ENCODE results near the gene RTN4R.

Gene RTN4R

DNA sequence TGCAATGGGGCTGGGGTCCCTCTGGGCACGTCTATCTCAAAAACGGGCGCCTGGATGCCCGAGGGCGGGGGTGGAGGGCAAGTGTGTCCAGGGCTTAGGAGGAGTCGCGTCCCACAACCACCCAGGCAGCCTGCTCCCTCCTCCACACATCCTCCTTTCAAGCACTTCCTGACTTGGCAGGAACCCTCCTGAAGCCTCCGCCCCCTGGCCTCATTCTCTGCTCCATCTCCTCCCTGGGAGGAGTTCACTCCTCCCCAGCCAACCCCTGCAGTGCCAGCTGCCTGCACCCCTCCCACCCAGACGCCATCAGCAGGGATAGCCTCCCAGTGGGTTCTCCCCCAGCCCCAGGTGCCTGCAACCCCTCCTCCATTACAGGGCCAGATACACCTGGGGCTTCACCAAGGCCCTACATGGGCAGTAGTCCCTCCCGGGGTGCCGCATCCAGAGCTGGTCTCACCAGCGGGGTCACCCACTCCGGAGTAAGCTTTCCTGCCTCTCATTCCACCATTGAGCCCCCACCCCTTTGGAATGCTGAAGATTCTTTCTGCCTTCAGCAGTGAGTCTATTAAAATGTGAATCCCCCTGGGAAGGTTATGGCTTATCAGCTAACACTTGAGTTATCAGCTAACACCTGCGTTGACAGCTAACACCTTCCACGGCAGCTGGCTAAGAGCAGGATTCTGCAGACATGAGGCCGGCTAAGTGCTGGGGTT, 24.4 kb downstream of the RTN4R start:
- in situ Hi-C loops (cut with MboI; ENCODE audit: low sequenced_read_pairs): no loop called here

DNA sequence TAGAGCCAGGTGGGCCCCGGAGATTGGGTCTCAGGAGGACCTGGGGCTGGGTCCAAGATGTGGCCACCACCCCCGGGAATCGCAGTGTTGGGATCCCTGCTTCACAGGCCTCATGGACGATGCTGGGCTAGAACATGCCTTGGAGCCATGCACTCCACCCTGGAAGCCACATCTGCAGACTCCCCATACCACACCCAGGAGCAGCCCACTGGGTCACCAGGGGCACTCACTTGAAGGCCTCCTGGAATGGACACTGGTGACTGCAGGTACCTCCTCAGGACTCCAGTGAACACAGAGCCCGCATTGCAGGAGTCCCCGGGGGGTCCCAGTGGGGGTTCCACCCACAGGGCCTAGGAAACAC, 25.0 kb downstream of the RTN4R start:
- in situ Hi-C loops (cut with MboI; ENCODE audit: low sequenced_read_pairs): no loop called here

DNA sequence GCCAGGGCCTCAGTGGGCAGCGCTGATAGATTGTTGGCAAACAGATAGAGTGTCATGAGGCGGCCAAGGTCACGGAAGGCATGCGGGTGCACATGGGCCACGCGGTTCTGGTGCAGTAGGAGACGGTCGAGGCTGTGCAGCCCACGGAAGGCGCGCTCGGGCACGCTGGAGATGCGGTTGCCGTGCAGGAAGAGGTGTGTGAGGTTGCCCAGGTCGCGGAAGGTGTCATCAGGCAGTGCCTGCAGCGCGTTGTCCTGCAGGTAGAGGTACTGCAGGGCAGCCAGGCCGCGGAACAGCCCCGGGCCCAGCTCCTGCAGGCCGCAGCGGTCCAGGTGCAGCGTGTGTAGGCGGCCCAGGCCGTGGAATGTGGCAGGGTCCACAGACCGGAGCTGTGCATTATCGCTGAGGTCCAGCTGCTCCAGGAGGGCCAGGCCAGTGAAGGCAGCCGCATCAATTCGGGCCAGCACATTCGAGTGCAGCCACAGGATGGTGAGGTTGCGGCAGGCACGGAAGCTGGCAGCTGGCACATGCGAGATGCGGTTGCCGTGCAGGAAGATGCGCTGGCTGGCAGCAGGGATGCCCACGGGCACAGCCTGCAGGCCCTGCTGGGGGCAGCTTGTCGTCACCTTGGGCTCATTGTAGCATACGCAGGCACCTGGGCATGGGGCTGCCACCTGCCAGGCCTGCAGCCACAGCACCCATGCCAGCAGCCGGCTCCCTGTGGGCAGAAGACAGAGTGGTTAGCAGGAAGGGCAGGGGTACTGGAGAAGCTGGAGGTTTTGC, 25.5 kb downstream of the RTN4R start:
- in situ Hi-C loops (cut with MboI; ENCODE audit: low sequenced_read_pairs): no loop called here

DNA sequence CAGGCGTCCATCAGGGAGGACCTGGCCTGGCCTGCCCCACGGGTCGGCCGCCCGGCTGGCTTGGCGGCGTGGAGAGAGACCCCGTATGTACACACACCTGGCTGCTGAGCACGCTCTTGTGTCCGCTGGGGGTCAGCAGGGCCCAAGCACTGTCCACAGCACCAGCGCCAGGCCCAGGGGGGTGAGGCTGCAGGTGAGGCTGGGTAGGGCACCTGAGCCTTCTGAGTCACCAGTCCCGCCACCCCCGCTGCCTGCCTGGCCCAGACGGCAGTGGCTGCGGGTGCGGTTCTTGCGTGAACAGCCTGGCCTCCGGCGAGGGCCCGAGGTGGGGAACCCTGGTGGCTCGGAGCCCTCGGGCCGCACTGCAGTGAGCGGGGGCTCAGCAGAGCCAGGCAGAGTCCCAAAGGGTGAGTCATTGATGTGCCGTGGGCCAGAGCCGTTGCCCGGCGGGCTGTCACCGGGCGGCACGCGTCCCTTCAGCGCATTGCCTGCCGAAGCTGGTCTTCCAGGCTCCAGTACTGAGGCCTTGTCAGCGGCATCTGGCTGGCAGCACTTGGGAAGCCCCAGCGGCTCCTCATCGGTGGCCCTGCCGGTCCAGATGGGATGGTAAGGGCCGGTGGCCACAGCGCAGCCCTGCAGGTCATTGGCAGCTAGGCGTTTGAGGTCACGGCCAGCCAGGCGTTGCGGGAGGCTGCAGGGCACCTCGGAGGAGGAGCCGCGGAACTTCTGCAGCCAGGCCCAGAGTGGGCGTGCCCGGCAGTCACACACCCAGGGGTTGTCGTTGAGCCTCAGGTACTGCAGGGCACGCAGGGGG, 26.3 kb downstream of the RTN4R start:
- in situ Hi-C loops (cut with MboI; ENCODE audit: low sequenced_read_pairs): no loop called here

DNA sequence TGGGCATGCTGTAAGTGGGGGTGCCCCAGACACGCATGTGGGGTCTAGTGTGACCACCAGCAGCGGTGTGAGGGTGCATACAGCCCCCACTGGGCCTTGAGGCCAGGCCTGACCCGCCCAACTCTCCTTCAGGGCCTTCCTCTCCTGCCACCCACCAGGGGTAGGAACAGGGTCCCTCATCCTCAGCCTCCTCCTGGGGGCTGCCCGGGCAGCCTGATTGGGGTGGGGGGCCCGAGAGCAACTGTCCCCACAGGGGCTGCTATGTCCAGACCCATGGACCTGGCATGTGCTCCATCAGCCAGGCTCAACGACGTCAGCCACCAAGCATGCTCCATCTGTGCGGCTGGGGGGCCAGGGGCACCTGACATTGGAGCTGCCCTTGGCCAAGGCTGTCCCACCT, 27.2 kb downstream of the RTN4R start:
- in situ Hi-C loops (cut with MboI; ENCODE audit: low sequenced_read_pairs): no loop called here

DNA sequence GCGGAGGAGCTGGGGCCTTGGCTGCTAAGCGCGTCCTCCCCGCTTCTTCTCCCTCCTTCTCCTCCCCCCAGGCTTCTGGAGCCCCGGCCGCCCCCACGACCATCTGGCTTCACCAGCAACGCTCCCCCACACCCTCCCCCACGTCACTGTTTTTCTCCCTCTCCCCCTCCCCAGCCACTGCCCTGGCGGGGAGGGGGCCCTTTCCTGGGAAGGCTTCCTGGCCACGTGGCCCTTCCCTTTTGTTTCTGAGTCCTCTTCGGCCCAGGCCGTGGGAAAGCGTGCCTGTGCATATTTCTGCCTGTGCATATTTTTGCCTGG, 27.7 kb downstream of the RTN4R start:
- in situ Hi-C loops (cut with MboI; ENCODE audit: low sequenced_read_pairs): no loop called here

- in situ Hi-C loops (cut with MboI; ENCODE audit: low sequenced_read_pairs): no loop called here
Measured at GRCh38 chr22:20239676-20240446, 28.3 kb downstream of the RTN4R start.

DNA sequence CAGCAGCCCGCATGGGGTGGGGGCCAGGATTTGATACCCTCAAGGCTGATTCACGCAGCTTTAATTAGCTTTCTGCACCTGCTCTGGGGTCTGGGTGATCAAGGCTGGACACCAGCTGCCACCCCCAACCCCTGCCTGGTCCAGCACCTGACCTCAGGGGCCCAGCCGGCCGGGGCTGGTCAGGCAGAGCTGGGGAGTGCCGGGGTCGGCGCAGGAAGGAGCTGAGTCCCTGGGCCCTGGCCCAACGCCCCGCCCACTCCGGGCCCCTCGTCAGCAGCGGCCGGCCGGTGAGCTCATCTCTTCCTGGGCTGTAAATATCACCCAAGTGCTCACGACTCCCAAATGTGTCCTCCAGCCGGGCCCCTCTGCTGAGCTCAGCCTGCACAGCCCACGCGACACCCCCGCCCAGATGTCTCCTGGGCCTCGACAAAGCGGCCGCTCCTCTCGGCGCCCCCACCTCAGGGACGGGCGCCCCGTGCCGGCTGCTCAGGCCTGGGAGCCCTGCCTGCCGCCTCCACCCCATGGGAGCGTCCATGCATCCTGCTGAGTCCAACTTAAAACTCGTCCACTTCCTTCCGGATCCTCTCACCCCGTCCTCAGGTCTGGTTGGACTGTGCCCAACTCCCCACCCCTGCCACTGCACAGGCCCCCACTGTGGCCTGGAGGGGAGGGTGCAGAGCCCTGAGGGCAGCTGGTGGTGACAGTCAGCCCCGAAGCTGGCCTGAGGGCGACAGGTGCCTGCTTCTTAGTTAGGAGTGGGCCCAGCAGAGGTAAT, 29.0 kb downstream of the RTN4R start:
- in situ Hi-C loops (cut with MboI; ENCODE audit: low sequenced_read_pairs): no loop called here

- in situ Hi-C loops (cut with MboI; ENCODE audit: low sequenced_read_pairs): no loop called here
Measured at GRCh38 chr22:20238536-20238900, 29.6 kb downstream of the RTN4R start.

- in situ Hi-C loops (cut with MboI; ENCODE audit: low sequenced_read_pairs): no loop called here
Measured at GRCh38 chr22:20237480-20238440, 30.4 kb downstream of the RTN4R start.

- in situ Hi-C loops (cut with MboI; ENCODE audit: low sequenced_read_pairs): no loop called here
Measured at GRCh38 chr22:20236052-20236717, 31.9 kb downstream of the RTN4R start.

GRCh38 chr22:20235389-20235991, 32.6 kb downstream of the RTN4R start:
- in situ Hi-C loops (cut with MboI; ENCODE audit: low sequenced_read_pairs): no loop called here

DNA sequence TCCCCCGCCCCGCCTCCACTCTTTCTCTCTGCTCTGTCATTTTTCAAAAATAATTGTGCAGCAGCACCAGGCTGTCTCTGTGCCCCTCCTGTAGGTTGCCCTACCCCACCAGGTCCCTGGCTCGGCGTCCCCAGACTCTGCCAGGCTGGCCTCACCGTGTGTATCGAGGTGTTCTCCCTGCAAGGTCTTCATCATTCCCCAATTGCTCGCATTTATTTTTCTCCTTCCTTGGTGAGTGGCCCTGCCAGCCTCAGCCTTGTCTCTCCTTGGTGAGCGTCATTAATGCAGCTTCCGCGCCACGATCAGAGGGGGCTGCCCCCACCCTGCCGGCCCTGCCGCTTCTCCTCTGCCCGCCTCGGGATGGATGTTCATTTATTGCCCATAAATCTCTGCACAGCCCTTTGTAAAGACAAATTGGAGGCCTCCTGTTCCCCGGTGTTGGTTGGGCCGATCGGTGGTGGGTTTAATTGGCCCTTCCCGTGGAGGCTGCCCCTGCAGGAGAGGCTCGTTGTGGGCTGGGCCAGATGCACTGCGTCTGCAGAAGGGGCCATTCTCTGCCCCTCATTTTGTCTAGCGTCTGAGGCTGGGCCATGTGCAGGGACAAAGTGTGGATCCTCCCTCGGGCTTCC, 33.2 kb downstream of the RTN4R start:
- in situ Hi-C loops (cut with MboI; ENCODE audit: low sequenced_read_pairs): no loop called here

- in situ Hi-C loops (cut with MboI; ENCODE audit: low sequenced_read_pairs): no loop called here
Measured at GRCh38 chr22:20234314-20234682, 33.8 kb downstream of the RTN4R start.

GRCh38 chr22:20233351-20234313, 34.5 kb downstream of the RTN4R start:
- in situ Hi-C loops (cut with MboI; ENCODE audit: low sequenced_read_pairs): no loop called here

DNA sequence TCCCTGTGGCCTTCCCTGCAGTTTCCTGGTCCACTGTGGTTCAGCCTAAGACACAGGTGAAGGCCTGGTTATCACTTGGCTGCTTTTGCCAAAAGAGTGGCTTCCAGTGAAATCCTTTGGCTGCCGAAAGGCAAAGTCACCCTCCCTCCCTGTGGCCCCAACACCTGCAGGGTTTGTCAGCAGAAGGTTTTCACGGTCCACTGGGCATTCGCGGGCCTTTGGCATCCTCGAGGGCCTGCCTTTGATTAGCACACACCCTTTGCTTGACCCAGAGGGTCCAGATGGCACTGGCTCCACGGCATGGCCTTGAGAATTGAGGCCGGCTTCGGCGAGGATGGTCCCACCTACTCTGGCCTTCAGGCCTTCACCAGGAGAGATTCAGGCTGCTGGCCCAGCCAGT, 35.3 kb downstream of the RTN4R start:
- in situ Hi-C loops (cut with MboI; ENCODE audit: low sequenced_read_pairs): no loop called here

GRCh38 chr22:20232237-20232598, 35.9 kb downstream of the RTN4R start:
- in situ Hi-C loops (cut with MboI; ENCODE audit: low sequenced_read_pairs): no loop called here

Data from hTERT RPE-1 (cell line).